Left renal pelvis (tissue), 4 donors: ENCODE results near the gene SELENOV. TPM values are rescaled to one million over a fixed set of nuclear protein-coding genes. Genes with fewer than 3 reads are reported as not detected.

Experiments used
- DNase-seq, 4 donors: peaks; one replicate each; pipeline ENCODE4 v3.0.0-alpha.2; 2013; ENCODE audit warnings: low read depth in 4 of 4, low spot score in 3 of 4
- polyA plus RNA-seq, 4 donors: library from polyadenylated mRNA; unstranded; fragments of 120-200 nt; gene quantifications; one replicate each; pipeline ENCODE4 v1.2.1, GENCODE V29; 2013; ENCODE audit not compliant: insufficient read length in 4 of 4

SELENOV gene
- polyA plus RNA-seq, 4 donors = 3.2 to 8.2 (median 5.5) TPM

DNA sequence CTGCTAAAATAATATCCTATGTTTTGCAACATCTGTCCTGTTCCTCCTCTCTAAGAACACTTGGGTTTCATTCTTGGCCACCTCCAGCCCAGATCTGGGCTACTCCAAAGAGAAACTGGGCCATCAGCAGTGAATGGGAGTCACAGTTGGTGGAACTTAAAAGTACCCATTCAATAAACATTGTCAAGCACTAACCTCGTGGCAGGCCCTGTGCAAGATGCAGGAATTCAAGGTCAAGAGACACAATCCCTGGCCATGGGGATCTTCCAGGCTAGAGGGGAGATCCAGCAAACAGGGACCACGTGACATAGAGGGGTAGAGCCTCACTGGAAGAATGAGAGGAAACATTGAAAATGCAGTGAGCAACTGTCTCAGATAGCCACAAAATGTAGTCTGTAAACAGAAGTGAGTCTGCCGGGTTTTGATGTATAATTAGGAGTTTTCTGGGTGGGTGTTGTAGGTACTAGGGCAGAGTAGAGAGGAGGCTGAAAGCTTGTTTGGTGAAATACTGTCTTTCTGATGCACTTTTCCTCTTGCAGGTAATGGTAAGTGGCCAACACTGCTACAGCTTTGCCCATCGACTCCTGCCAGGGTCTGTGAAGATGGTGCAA lies 39.9 kb downstream of the SELENOV start:
- no peak for DNase-seq

DNA sequence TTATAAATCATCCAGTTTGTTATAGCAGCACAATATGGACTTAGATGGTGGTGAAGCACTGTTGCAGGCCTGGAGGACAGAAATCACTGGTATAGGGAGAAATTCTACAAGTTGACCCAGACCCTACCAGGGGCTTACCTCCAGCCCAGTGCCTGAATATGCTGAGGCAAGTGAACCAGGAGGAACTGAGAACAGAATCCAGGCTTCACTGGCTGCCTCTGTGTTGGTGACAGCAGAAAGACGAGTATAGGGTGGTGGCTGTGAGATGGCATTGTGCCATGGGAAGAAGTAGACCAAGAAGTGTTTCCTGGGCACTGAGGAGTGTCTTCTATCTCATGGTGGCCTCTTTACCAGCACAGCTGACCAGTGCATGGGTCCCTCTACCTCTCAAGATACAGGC lies 40.9 kb downstream of the SELENOV start:
- DNase-seq = no peak

DNA sequence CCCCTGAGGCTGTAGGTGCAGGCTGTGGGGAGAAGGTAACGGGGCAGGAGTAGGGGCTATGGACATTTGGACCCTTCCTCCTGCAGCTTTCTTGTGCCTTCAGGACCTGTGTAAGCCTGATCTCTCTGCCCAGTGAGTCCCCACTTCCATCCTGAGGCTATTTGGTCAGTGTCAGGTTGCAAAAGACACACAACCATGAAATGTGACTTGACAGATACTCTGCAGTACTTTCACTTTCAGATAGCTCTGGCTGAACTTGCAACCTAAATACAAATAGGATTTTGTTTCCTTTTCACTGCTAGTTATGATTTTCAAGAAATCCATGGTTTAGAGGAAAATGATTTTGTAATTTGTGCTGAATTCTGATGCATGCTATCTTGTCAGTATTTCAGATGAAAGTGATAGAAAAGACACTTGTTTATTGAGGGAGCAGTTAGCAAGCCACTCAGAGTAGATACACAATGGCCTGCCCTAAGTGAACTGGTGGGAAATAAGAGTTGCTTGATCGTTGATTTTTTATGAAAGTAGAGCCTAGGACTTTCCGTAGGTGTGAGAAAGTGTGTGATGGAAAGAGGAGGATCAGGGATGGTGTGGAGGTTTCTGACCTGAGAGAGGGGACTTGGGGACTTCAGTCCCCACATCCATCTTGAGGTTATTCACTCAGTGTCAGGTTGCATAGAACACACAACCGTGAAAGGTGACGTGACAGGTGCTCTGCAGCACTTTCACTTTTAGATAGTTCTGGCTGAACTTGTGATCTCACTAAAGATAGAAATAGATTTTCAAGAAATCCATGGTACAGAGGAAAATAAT lies 43.1 kb downstream of the SELENOV start:
- no peak for DNase-seq

DNA sequence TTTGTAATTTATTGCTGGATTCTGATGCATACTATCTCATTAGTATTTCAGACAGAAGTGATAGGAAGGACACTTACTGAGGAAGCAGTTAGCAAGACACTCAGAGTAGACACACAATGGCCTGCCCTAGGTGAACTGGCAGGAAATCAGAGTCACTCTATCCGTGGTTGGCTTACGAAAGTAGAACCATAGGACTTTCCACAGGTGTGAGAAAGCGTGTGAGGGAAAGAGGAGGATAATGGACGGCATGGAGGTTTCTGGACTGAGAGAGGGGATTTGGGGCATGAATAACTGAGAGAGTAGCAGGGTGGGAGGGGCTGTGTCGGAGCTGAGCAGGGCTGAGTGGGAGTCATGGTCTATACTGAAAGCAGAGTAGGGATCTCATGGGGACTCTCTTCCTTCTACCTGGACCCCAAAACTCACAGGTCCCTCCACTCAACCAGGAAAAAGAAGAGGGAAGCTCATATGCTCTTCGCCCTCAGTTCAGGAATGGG lies 43.7 kb downstream of the SELENOV start:
- no peak for DNase-seq

DNA sequence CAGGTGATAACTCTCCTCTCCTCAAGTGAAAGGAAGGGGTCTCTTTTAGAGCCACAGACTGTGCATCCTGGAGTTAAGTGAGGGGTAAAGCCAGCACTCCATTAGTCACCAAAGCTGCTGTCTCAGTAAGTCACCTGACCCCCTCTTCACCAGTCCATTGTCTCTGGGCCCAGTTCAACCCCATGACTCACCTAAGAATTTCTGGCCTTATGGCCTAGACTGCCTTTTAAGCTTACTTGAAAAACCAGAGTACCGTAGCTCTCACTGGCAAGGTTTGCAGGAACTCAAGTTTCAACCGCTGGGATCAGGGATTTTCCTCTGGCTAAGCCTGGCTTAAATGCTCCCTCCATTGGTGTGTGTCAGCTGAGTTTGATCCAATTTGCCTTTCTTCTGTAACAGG lies 48.5 kb downstream of the SELENOV start:
- DNase-seq = no peak

DNA sequence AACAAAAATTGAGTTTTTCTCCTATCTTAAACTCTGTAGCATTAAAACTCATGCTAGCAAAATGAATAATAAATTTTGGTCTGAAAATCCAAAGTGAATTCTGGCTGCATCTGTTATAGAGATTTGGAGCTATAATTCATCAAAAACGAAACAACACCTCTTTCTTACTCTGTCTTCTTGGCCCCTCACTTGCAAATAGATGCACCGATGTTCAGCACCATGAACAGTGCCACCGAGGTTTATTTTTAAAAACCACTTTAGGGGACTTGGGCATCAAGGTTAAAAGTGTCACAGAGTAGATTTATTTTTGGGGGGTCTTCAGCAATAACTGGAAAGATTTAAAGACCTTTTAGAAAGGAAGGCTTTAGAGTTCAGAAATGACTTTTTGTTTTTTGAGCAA lies 51.1 kb downstream of the SELENOV start:
- no peak for DNase-seq

DNA sequence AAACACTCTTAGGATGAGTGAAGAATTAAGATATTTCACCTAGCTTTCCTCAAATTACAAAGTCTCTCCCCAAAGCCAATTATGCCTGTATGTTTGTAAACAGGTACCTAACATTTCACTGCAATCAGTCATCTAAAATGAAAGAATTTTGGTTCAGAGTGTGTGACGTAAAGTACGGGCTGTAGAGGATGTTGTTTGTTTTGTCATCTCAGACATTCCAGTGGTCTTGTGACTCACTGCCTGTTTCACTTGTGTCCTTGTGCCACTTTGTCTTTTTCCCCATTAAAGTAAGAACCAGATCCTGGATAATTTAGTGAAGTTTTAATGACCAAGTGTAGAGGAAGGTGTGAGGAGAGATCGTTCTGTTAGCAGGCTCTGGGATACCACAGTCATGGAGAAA lies 53.7 kb downstream of the SELENOV start:
- no peak for DNase-seq

Other genes with a start within 250 kb of the SELENOV start
- gene IFNL2, start 246.7 kb upstream of the SELENOV start, polyA plus RNA-seq = not detected
- not detected for gene IFNL1, start 218.7 kb upstream of the SELENOV start, polyA plus RNA-seq
- 1 to 10 TPM; 1.2 to 2.0 (median 1.7) TPM for gene LRFN1, start 194.3 kb upstream of the SELENOV start, polyA plus RNA-seq
- 10 to 100 TPM; 22.1 to 23.8 (median 22.1) TPM for gene GMFG, start 179.1 kb upstream of the SELENOV start, polyA plus RNA-seq
- 100 to 1,000 TPM in 3 of 4 donors, 10 to 100 TPM in 1; 89.6 to 139 (median 111) TPM for gene SAMD4B, start 172.7 kb upstream of the SELENOV start, polyA plus RNA-seq
- gene PAF1, start 124.0 kb upstream of the SELENOV start, polyA plus RNA-seq = 10 to 100 TPM; 53.9 to 76.8 (median 65.2) TPM
- 10 to 100 TPM; 34.1 to 42.3 (median 38.4) TPM for gene MED29, start 123.8 kb upstream of the SELENOV start, polyA plus RNA-seq
- gene ZFP36, start 108.3 kb upstream of the SELENOV start, polyA plus RNA-seq = 100 to 1,000 TPM in 1 of 4 donors, 10 to 100 TPM in 3; 18.4 to 945 (median 37.0) TPM
- 100 to 1,000 TPM in 1 of 4 donors, 10 to 100 TPM in 3; 67.3 to 130 (median 90.1) TPM for gene PLEKHG2, start 102.5 kb upstream of the SELENOV start, polyA plus RNA-seq
- gene RPS16, start 79.2 kb upstream of the SELENOV start, polyA plus RNA-seq = 1,000 to 10,000 TPM; 1,121 to 1,373 (median 1,329) TPM
- gene SUPT5H, start 69.6 kb upstream of the SELENOV start, polyA plus RNA-seq = 100 to 1,000 TPM; 112 to 158 (median 132) TPM
- 10 to 100 TPM; 48.5 to 94.1 (median 74.2) TPM for gene TIMM50, start 34.3 kb upstream of the SELENOV start, polyA plus RNA-seq
- under 1 TPM; 0.33 to 0.78 (median 0.64) TPM for gene DLL3, start 16.2 kb upstream of the SELENOV start, polyA plus RNA-seq
- gene EID2B, start 17.7 kb downstream of the SELENOV start, polyA plus RNA-seq = 1 to 10 TPM; 4.2 to 5.3 (median 4.5) TPM
- gene EID2, start 25.0 kb downstream of the SELENOV start, polyA plus RNA-seq = 10 to 100 TPM; 16.2 to 24.3 (median 20.1) TPM
- not detected for gene LGALS13, start 87.4 kb downstream of the SELENOV start, polyA plus RNA-seq
- gene LGALS16, start 140.8 kb downstream of the SELENOV start, polyA plus RNA-seq = not detected
- gene LGALS14, start 189.3 kb downstream of the SELENOV start, polyA plus RNA-seq = not detected
- gene CLC, start 222.9 kb downstream of the SELENOV start, polyA plus RNA-seq = 1 to 10 TPM; 1.1 to 5.5 (median 1.5) TPM